GM21526 (cell line): ENCODE results near the gene FBXW5.

Experiments
- ATAC-seq: cut with Tn5 transposase; IDR thresholded peaks from one replicate; pipeline ENCODE4 v1.9.1; 2021; ENCODE audit warnings: moderate library complexity; ENCODE audit not compliant: unreplicated experiment, low FRiP score

FBXW5 gene

DNA sequence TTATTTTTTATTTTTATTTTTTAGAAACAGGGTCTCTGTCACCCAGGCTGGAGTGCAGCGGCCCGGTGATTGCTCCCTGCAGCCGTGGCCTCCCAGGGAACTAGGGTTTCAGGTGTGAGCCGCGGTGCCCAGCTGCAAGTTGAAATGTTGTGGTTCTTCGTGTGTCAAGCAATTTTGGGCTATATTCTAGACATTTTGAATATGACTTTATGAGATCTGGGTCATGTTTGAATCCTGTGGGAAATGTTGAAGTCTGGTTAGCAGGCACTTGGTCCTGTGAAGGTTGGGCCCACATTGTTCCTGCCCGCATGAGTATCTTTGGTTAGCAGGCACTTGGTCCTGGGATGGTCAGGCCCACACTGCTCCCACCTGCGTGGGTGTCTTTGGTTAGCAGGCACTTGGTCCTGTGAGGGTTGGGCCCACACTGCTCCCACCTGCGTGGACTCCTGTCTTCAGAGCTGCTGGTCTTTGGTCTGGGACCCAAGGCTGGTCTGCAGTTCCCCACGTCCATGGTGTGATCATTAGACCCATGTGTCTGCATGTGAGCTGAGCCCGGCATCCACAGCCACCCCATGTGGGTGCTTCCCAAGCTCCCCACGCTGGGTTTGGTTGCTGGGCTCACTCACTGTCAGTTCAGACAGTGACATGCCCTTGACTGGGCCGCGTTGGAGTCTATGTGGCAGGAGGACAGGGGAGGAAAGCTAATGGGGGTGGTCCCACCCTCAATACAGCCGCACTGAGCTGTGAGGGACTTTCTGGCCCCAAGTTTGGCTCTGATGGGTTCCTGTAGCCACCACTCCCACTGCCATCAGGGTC, 7.1 kb downstream of the FBXW5 start:
- ATAC-seq, result no peak

DNA sequence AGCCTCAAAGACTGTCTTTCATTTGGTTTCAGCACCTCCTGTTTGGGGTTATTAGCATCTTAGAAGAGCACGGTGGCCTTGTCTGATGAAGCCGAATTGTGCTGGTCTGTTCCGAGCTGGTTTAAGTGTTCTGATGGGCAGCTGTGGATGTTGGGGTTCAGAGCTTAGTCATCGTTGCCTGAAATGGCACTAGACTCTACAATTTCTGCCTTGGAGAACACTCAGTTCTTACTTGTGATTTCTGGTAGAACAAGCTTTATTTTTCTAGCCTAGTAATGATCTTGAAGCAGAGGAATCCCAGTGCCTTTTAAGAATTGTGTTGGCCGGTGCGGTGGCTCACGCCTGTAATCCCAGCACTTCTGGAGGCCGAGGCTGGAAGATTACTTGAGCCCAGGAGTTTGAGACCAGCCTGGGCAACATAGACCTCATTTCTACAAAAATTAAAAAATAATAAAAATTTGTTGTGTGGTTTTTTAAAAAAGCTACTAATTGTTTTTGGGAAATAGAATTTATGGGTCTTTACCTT, 7.8 kb downstream of the FBXW5 start:
- ATAC-seq, result no peak

DNA sequence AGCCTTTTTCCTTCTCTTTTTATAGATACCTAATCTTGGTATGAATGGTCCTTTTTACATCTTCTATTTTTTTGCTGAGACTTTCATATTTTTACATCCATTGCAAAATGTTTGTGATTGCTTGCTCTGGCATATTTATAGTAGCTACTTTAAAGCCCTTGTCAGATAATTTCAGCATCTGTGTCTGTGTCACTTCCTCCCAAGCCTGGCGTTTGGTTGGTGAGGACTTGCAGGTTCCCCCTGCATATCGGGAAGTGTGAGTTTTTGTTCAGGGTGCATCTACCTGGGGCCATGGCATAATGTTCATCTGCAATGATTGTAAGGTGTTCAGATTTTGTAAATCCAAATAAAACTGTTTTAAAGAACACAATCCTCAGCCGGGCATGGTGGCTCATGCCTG, 8.9 kb downstream of the FBXW5 start:
- no peak for ATAC-seq

DNA sequence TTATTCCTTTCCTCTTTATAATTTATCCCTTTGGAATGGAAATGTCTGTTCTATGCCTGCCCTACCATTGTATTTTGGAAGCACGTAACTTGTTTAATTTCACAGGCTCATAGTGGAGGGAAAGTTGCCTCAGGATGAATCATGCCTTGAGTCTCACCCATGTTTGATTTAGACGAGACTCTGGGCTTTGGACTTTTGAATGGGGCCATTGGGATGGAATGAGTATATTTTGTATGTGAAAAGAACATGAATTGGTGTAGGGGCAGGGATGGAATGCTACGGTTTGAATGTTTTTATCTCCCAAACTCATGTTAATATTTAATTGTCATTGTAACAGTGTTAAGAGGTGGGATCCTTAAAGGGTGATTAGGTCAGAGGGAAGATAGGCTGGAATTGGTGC, 10.3 kb downstream of the FBXW5 start:
- ATAC-seq, result no peak

DNA sequence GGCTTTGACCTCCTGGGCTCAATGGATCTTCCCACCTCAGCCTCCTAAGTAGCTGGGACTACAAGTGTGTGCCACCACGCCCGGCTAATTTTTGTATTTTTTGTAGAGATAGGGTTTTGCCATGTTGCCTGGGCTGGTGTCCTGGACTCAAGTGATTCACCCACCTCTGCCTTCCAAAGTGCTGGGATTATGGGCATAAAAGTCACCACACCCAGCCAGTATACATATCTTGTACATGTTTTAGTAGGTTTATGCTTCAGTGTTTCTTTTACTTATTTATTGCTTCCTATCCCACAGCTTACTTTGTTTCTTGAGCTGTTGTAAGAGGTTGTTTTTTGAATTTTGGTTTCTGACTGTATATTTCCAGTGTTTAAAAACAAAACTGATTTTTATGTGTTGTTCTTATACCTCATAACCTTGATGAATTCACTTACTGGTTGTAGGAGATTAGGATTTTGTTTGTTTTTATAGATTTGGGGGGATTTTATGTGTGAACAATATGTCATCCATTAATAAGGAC, 12.9 kb downstream of the FBXW5 start:
- ATAC-seq, result no peak

DNA sequence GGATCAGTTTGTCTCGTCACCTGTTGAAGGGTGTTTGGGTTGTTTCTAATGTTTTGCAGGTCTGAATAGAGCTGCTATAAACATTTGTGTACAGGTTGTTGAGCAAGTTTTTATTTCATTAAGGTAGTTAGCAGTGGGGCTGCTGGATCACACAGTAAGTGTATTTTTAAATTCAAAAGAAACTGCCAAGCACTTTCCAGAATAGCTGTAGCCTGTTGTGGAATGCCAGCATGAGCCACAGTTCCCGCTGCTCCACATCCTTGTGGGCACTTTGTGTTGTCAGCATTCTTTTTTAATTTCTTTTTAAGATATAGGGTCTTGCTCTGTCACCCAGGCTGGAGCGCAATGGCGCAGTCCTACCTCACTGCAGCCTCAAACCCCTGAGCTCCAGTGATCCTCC, 14.5 kb downstream of the FBXW5 start:
- ATAC-seq, result no peak

DNA sequence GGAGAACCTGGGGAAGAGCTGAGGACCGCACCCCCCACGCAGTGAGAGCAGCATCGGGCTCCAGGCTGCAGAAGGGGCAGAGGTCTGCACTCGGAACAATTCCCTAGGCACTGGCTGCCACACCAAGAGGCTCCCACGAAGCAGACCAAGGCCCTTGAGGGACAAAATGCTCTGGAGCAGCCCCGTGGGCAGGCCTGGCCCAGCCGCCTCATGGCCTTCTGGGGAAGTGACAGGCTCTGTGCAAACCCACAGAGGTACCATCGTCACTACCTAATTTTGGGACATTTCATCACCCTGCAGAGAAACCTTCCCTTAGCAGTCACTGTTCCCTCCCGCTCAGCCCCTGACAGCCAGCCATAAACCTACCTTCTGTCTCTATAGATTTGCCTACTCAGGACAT, 15.9 kb downstream of the FBXW5 start:
- ATAC-seq, result no peak

DNA sequence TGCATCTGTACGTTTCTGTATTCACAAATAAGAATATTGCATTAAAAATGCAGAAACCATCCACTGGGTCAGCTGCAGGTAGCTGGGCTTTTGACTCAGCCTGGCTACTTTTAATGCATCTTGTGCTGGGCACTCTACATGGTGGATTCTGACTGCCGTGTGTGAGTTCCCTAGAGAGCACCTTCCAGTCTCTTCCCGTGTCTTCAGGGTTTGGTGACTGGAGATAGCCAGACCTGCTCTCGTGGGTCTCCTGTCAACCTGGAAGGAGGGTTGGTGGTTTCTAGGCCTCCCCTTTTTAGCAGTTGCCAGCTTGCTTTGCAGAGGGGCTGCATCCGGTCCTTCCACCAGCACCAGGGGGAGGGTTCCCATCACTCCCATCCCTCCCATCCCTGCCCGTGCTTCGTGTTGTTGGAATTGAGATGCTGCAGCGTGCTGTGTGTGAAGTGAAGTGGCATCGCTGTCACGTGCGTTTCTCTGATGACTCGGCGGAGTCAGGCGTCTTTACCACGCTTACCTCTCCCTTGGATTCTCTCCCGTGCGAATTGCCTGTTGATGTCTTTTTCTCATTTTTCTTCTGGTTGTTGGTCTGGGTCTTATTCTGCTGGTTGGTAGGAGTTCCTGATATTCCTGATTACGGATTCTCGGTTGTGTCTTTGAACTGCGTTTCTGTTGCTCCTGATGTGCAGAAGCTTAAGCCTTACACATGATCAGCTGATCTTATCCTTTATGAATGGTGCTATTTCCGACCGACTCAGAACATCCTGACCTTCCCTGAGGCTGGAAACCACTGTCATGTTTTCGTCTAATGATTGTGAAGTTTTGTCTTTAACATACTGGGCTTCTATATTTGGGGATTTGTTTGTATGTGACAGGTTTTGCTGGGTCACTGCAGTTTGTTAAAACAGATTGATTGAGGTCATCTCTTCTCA, 16.9 kb downstream of the FBXW5 start:
- no peak for ATAC-seq

DNA sequence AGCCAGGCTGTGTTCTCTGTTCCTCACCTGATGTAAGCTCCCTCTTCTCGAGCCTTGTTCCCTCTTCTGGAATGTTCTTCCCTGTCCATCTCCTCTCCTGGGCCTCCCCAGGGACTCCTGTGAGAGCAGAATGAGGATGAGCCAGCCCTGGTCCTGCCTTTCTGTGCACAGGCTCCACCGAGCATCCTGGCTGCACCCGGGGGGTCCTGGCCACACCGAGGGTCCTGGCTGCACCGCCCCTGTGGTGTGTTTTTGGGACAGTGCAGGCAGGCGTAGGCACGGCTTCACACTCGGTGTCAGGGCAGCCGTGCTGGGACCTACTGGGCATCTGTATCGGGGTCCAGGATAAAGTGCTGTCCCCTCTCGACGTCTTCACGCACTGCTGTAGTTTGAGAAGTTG, 17.8 kb downstream of the FBXW5 start:
- no peak for ATAC-seq

DNA sequence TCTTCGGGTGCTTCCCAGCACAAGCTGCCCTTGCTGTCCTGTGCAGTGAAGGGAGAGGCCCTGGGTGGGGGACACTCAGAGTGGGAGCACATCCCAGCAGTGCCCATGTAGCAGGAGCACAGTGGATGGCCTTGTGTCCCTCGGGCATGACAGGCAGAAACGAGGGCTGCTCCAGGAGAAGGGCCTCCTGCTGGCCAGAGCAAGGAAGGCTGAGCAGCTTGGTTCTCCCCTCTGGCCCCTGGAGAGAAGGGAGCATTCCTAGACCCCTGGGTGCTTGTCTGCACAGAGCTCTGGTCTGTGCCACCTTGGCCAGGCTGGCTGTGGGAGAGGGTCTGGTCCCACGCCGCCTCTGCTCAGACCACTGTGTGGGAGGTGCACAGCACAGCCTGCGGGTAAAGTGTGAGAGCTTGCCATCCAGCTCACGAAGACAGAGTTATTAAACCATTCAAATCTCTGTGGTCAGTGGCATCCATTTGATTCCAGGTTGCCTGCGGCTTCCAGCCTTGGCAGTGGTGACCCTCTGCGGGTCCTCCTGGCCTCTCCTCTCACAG, 18.3 kb downstream of the FBXW5 start:
- ATAC-seq, result no peak

DNA sequence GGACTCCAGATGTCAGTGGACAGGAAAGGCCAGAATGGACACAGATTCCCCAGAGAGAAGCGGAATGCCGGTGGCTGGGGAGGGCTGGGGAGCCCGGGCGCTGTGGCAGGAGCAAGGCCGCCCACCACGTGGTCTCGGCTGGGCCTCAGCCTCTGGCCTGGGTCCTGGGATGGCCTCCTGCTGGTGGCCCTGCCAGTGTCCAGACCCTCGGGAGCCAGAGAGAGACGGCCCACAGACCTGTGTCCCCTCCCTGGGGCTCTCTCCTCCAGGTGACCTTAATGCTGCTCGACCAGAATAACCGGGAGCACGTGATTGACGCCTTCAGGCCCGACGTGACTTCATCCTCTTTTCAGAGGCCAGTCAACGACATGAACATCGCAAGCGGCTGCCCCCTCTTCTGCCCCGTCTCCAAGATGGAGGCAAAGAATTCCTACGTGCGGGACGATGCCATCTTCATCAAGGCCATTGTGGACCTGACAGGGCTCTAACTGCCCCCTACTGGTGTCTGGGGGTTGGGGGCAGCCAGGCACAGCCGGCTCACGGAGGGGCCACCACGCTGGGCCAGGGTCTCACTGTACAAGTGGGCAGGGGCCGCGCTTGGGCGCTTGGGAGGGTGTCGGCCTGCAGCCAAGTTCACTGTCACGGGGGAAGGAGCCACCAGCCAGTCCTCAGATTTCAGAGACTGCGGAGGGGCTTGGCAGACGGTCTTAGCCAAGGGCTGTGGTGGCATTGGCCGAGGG, 19.0 kb downstream of the FBXW5 start:
- no peak for ATAC-seq

DNA sequence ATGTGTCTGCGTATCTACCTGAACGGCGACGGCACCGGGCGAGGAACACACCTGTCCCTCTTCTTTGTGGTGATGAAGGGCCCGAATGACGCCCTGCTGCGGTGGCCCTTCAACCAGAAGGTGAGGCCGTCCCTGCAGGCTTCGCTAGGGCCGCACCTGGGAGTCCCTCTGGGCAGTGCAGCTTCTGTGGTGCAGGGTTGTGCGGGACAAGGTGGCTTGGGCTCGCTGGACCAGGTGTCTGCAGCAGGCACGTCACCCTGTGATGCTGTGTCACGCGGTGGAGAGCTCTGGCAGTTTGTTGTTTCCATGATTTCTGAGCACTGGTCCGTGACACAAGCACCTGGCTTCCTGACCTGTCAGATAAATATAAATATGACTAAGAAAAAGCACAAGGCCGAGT, 20.7 kb downstream of the FBXW5 start:
- no peak for ATAC-seq

DNA sequence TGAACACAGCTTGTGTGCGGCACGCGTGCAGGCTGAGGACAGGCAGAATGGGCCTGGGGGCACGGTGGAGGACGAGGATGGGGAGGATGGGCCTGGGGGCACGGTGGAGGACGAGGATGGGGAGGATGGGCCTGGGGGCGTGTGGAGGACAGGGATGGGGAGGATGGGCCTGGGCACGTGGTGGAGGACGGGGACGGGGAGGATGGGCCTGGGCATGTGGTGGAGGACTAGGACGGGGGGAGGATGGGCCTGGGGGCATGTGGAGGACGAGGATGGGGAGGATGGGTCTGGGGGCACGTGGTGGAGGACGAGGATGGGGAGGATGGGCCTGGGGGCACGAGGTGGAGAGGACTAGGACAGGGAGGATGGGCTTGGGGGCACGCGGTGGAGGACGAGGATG, 22.0 kb downstream of the FBXW5 start:
- ATAC-seq, result no peak

DNA sequence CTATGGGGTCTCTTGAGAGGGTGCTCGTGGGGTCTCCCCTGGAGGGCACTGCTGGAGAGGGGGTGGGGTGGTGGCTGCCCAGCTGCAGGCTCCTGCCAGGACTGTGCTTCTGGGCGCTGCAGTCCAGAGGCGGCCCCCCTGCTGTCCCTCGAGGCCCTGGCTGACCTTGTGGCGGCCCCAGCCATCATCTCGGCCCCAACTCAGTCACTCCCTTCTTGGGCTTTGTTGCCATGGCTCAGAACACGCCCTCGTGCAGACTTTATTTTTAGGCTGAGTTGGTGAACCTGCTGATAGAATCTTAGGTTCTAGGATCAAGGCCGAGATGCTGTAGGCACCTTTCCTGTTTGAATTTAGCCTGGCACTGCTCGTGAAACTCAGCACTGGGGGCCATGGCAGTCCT, 22.8 kb downstream of the FBXW5 start:
- no peak for ATAC-seq

DNA sequence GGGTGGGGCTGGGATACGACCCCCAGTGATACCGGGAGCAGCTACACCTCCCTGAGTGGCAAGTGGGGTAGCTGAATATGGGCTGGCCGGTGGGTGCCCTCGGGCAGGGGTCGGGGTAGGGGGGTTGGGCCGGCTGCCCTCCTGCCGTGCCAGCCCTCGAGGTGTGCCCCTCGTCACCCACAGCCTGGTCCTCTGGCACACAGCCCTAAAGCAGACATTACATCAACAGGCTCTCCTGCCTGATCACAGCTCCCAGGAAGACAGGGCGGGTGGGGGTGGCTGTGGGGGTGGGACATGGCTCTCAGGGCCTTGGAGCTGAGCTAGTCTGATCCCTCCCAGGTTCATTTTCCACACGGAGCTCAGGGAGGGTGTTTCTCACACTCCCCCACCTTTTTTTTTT, 23.2 kb downstream of the FBXW5 start:
- ATAC-seq, result no peak

DNA sequence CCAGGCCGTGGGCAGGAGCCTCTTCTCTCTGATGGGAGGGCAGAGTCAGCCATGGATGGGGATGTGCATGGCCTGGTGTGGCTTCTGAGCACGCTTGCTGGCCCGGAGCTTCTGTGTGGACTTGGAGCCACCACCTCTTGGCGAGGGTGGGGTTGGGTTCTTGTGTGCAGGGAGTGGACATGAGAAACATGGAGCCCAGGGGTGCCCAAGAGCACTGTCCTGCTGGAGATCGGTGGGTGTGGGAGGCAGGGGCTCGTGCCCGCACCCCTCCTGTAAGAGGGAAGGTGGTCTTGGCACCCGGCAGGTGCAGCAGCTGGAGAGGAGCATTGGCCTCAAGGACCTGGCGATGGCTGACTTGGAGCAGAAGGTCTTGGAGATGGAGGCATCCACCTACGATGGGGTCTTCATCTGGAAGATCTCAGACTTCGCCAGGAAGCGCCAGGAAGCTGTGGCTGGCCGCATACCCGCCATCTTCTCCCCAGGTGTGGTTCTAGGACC, 23.8 kb downstream of the FBXW5 start:
- no peak for ATAC-seq

DNA sequence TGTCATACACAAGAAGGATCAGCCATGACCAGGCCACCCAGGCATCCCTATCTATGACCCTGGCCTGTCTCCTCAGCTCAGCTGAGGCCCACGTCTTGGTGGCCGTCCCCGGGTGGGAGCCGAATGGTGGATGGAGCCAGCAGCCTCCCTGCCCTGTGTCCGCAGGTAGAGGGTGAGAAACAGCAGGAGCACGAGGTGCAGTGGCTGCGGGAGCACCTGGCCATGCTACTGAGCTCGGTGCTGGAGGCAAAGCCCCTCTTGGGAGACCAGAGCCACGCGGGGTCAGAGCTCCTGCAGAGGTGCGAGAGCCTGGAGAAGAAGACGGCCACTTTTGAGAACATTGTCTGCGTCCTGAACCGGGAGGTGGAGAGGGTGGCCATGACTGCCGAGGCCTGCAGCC, 24.5 kb downstream of the FBXW5 start:
- no peak for ATAC-seq

DNA sequence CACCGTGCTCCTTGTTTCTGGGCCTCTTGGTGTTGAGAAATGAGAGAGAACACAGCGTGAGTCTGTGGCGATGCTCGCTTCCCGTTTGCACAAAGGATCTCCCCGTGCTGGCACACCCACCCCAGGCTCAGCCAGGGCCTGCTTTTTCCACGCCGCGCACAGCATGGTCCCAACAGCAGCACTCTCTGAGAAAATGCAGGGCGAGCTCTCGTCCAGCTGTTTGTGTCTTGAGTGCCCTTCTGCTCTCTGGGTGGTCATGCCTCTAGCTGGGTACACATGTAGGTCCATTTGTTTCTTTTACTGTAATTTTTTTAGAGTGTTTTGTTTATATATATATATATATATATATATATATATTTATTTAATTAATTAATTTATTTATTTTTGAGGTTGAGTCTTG, 26.6 kb downstream of the FBXW5 start:
- ATAC-seq, result no peak

DNA sequence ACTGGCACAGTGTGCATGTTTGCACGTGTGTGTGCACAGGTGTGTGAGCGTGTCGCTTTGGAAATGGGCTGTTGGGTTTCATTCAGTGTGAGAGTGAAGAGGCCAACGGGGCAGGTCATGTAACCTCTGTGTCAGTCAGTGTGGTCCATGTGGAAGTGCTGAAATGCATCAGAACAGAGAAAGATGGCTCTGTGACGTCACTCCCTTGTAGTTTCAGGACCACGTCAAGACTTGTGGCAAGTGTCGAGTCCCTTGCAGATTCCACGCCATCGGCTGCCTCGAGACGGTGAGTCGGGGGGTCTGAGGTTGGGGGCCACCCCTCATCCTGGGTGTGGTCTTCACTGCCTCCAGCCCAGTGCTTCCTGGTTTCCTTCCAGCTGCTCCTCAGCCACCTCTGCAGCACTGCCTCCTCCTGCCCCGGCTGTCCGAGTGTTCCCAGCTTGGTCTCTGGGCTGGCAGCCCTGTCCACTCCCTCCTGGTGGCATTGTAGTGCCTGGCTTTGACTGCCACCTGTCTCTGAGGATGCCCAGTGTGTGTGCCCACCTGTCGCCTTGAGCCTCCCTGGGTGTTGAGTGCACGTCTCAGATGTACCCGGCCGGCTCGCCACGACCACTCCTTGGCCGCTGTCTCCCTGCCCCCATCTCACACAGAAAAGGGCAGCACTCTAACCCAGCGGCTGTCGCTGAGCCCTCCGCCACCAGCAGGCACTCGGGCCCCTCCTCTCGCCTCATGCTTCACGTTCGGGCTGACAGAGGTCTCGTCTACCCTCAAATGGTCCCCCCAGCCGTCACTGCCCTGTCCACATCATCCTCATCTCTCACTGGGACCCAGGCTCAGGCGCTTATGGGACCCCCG, 28.0 kb downstream of the FBXW5 start:
- no peak for ATAC-seq
